ENCODE data around the gene VSIR. TPM values are rescaled to one million over a fixed set of nuclear protein-coding genes. Genes with fewer than 3 reads are reported as not detected.
A peak's percentile ranks its signal among the peaks of the same experiment; 100 is the strongest.

Gene VSIR
- total and polyA plus RNA-seq, 9 of the 15 experiments (the other 6 are each of a cell fraction or from before 2014, with no cell fraction given) = 0.14 to 20.5 (median 9.3) TPM

DNA sequence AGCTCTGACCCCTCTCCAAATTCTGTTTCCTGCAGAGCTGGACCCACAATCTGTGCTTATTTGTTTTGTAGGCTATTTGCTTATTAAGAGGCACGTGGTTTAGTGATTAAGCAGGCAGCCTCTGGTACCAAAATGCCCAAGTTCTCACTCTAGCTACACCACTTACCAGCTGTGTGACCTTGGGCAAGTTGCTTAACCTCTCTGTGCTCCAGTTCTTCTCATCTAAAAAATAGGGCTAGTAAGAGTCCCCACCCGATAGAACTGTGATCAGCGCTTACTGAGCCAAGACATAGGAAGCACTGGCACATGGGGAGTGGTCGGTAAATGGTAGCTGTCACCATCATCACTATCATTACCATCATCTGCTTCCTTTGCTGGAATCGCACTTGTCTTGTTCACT lies 74.6 kb downstream of the VSIR start (continued):
- TF ChIP-seq CTBP1 (IDR thresholded peaks at IDR 0.05; ENCODE audit: borderline replicate concordance) (no peak), ILF3 (IDR thresholded peaks at IDR 0.05; ENCODE audit: borderline replicate concordance) (no peak), ZNF589 (CRISPR knock-in tag; IDR thresholded peaks at IDR 0.05; ENCODE audit: low read depth) (no peak), NFXL1 (CRISPR knock-in tag; IDR thresholded peaks at IDR 0.05) (no peak), ZNF75A (CRISPR knock-in tag; IDR thresholded peaks at IDR 0.05) (no peak), TAF1 (IDR thresholded peaks at IDR 0.05; ENCODE audit: control insufficient read depth, extremely low read depth, insufficient read depth, low read length, severe bottlenecking) (no peak), ZFPM2 (CRISPR knock-in tag; IDR thresholded peaks at IDR 0.05) (no peak), ZNF133 (CRISPR knock-in tag; IDR thresholded peaks at IDR 0.05) (no peak), ZBTB7A (IDR thresholded peaks at IDR 0.05; ENCODE audit: borderline replicate concordance, control insufficient read depth, low read depth, low read length) (no peak), RBBP5 (IDR thresholded peaks at IDR 0.05; ENCODE audit: borderline replicate concordance, insufficient read depth, low read length, poor library complexity, severe bottlenecking) (no peak), FOXJ2 (tag; IDR thresholded peaks at IDR 0.05) (no peak), KDM1A (IDR thresholded peaks at IDR 0.05) (peak; percentile 87 to 92), ADNP (tag; IDR thresholded peaks at IDR 0.05) (peak; percentile 92), NRF1 (conservative IDR thresholded peaks at IDR 0.05 in 1 of 2, IDR thresholded peaks at IDR 0.05 in 1 of 2) (no peak), FOXJ3 (CRISPR knock-in tag; IDR thresholded peaks at IDR 0.05) (no peak)
- TF ChIP-seq, protein P1, sequence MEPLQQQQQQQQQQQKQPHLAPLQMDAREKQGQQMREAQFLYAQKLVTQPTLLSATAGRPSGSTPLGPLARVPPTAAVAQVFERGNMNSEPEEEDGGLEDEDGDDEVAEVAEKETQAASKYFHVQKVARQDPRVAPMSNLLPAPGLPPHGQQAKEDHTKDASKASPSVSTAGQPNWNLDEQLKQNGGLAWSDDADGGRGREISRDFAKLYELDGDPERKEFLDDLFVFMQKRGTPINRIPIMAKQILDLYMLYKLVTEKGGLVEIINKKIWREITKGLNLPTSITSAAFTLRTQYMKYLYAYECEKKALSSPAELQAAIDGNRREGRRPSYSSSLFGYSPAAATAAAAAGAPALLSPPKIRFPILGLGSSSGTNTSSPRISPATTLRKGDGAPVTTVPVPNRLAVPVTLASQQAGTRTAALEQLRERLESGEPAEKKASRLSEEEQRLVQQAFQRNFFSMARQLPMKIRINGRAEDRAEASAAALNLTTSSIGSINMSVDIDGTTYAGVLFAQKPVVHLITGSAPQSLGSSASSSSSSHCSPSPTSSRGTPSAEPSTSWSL (CRISPR knock-in tag; IDR thresholded peaks at IDR 0.05; ENCODE audit: borderline replicate concordance) = no peak
- TF ChIP-seq, protein P2, sequence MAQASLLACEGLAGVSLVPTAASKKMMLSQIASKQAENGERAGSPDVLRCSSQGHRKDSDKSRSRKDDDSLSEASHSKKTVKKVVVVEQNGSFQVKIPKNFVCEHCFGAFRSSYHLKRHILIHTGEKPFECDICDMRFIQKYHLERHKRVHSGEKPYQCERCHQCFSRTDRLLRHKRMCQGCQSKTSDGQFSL (CRISPR knock-in tag; IDR thresholded peaks at IDR 0.05) = no peak
- TF ChIP-seq, protein P2 (tag; IDR thresholded peaks at IDR 0.05) = no peak
